ENCODE measurements around the gene EYA2.
"Not testable (repeated sequence)": the region's sequence is repeated elsewhere in the genome, so short reads cannot be mapped to it uniquely, and the experiment has no call there.

The EYA2 gene

DNA sequence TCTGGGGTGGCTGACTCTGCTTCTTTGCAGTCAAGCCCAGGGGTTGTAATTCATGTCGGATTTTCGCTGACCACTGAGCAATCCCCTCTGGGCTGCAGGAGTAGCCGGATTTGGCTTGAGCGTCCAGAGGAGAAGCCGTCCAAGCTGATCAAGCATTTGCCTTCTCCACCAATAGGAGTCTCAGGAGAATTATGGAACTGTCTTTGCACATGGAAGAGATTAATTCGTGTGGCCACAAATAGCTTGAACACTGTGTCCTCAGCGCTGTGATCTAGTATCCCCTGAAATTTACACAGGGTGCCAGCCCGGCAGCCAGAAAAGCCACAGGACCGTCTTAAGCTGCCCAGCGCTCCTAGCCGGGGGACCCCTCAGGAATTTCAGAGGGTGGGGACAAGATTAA is 37.1 kb downstream of the EYA2 start:
- no peak for DNase-seq (ENCODE audit: low read depth in 2 of 2)

DNA sequence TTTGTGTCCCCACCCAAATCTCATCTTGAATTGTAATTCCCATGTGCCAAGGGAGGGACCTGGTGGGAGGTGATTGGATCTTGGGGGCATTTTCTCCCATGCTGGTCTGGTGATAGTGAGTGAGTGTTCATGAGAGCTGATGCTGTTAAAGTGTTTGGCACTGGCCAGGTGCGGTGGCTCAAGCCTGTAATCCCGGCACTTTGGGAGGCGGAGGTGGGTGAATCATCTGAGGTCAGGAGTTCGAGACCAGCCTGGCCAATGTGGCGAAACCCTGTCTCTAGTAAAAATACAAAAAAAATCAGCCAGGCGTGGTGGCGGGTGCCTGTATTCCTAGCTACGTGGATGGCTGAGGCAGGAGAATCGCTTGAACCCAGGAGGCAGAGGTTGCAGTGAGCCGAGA is 37.8 kb downstream of the EYA2 start:
- not testable (repeated sequence) for DNase-seq (ENCODE audit: low read depth in 2 of 2)

DNA sequence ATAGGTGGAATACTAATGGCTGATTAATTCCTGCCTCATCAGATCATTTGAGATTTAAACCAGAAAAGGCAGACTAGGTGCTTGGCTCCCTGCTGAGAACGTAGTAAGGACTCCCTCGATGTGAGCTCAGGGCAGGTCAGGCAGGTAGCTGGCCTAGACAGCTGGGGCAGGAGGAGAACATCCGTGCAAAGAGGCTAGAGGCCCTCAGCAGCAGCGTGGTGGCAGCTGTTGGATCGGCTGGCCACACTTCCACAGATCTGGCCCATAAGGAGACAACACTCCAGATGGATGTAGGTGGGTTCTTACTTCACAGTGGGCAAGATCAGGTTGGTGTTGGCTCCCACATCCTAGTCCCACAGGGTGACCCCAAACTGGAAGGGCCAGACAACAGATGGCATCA is 38.5 kb downstream of the EYA2 start:
- no peak for DNase-seq (ENCODE audit: low read depth in 2 of 2)

DNA sequence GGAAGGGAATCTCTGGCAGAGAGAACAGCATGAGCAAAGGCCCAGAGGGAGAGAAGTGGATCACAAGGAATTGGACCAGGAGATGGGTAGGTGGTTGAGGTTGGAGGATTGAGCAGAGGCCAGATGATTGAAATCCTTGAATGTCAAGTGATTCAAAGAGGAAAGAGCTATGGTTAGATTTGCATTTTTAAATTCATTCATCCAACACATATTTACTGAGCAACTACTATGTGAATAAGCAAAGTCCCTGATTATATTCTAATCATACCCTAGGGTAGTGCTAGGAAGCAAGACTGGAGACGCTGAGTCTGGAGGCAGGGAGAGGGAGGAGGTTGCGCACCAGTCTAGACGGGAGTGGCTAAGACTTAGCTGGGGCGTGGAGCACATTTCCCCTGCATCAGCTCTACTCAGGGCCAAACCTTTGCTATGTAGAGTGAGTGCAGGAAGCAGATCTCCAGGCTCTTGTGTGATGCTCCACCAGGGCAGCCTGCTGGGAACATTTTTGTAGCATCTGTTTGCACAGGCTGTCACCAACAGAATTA is 40.2 kb downstream of the EYA2 start:
- no peak for DNase-seq (ENCODE audit: low read depth in 2 of 2)

DNA sequence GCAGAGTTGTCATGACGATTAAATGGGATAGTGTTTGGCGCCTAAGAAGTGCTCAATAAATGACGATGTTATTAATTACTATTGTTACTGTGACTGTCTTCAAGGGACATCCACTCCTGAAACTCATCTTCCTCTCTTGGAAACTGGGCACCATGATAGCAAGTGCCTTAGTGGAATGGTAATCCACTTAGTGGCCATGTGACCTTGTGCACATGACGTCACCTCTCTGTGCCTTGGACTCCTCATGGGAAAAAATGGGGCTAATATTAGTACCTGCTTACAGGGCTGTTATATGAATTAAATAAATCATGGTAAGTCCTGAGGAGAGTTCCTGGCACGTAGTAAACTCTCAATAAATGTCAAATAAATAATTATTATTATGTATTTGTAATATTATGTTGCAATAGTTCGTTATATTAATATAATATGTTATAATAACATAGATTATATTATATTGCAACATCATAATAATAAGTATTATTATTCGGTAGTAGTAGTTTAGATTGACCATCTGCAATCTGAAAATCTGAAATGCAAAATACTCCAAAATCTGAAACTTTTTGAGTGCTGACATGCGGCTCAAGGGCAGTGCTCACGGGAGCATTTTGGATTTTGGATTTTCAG is 40.9 kb downstream of the EYA2 start:
- no peak for DNase-seq (ENCODE audit: low read depth in 2 of 2)

DNA sequence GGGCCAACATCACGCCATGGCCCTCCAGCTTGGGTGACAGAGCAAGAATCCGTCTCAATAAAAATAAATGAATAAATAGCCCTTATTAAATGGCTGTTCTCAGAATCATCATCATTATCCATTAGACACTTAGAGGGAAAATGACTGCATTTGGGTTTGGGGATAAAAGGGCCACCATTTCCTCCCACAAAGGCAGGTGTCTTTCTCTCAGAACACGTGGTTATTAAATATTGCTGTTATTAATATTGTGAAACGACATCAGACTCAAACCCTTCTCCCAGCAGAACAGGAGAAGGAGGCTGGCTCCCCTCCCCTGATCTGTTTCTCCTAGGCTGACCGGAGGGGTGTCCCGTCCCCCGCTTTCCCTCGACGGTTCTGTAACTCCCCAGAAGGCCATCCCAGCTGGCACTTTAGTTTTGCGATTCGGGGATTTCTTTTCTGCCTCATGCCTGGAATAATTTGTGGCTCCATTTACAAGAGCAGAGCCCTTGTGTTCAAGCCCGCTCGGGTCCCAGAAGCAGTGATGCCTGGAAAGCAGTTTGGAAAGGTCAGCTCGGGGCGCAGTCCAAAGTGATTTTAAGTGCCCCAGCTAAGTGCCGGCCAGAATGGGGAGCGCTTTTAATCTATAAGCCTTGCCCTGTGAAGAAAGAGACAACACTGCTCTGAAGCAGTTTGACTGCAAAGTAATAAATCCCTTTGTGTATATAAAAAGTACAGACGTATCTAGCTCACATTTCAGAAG is 41.9 kb downstream of the EYA2 start:
- DNase-seq (ENCODE audit: low read depth in 2 of 2): no peak

DNA sequence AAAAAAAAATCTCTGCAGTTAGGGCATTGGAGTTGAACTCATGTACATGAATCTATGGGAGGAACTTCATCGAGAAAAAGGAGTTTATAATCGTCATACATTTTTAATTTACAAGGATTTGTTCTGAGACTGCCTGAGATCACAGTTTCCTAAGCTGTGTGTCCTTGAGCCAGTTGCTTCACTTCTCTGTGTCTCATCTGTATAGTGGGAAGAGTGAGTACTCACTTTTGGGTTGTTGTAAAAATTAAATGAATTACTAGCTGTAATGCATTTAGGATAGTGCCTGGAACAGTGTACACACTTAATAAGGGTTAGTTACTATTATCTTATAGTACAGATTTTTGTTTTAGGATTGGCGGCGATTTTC is 42.5 kb downstream of the EYA2 start:
- DNase-seq (ENCODE audit: low read depth in 2 of 2): no peak

DNA sequence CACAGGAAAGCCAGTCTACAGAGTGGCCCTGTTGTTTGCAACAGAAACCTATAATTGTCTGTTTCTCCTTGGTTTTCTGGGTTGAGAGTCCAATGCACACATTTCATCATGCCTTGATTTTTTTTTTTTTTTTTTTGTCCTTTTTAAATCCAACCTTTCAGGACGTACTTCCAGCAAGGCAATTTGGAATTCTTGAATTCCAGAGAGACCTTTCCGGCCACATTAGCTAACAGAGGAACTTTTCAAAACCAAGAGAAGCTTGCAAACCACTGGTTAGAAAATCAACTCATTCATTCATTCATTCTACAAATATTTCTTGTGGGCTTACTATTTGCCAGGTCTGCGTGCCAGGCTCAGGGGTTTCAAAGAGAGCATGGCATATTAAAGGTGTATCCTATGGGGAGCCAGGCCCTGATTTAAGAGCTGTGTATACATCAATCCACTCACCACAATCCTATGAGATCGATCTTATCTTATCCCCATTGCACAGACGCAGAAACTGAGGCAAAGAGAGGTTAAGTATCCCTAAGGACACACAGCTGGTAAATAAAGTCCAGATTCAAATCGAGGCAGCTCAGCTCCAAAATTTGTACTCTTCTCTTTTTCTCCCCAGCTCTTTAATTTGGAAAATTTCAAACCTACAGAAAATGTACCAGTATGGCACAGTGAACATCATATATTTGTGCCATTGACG is 43.0 kb downstream of the EYA2 start:
- DNase-seq (ENCODE audit: low read depth in 2 of 2): no peak

DNA sequence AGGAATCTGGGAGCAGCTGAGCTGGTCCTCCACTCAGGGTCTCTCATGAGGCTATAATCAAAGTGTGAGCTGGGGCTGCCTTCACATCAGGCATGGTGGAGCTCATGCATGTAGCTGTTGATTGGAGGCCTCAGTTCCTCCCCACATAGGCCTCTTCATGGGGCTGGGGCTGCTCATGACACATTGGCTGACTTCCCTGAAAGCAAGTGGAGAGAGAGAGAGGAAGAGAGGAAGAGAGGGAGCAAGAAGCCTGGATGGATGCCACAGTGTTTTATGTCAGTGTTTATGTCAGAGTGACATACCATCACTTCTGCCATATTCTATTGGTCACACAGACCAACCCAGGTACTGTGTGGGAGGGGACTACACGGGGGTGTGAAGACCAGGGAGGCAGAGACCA is 43.8 kb downstream of the EYA2 start:
- no peak for DNase-seq (ENCODE audit: low read depth in 2 of 2)

DNA sequence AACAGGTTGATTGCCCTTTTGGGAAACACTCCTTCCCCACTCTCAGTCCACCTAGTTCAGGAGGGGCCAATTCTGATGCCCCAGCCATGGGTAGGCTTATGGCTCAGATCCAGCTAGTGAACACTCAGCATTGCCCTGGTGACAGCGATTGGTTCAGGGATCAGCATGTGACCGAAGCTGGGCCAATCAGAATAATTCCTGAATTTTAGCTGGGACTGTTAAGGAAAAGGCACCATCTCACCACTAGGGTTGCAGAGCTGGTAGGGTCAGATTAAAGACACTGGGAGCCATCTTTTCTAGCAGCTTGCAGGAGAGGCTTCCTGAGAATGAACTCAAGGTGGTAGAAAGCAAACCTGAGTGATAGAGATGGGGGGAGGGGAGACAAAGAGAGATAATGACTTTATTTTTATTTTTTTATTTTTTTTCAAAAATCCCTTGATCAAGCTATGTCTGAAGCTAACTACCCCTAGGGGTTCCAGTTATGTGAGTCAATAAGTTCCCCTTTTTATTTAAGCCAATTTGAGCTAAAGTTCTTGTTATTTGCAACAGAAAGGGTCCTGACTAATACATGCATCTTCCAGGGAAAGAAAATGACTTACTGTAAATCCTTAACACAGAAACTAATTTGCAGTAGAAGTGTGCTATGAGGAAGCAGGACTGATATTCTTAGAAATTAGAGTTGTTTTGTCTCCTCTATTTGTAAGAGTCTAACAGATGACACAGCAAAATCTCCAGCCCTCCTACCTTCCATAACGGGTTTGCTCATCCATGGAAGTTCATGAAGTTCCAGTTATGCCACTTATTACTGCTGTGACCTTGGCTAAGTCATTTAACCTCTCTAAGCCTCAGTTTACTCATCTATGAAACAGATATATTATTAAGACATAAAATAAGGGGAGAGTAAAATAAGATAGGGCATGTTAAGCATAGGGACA is 44.7 kb downstream of the EYA2 start:
- no peak for DNase-seq (ENCODE audit: low read depth in 2 of 2)

DNA sequence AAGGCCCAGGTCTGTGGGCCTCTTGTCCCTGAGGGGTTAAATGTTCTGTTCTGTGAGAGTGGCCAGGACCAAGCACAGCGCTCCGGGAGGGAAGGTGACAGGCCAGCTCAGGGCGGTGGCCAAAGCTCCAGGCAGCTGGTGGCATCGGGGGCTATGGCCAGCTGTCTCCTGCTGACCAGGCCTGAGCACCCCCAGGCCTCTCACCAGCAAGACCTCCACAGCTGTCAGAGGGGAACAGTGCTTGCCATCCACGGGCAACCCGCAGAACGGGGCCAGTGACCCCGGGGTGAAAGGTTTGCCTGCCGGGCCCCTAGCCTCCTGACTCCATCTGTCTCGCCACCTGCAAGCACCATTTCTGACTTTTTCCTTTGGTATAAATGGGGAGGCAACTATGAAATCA is 46.0 kb downstream of the EYA2 start:
- DNase-seq (ENCODE audit: low read depth in 2 of 2): no peak

DNA sequence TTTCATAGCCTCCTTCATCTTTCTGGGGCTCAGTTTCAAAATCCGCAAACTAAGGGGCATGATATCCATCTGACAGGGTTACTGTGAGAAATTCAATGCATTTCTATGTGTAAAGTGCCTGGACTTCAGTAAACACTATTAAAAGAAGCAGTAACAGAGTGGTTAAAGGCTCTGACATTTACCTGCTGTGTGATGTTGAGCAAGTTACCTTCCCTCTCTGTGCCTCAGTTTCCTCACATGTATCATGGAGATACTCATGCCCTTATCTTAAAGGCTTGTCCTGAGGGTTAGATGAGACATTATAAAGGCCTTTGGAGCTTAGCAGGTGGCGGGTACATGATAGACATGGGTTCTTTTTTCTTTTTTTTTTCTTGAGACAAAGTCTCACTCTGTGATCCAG is 46.8 kb downstream of the EYA2 start:
- DNase-seq (ENCODE audit: low read depth in 2 of 2): no peak

DNA sequence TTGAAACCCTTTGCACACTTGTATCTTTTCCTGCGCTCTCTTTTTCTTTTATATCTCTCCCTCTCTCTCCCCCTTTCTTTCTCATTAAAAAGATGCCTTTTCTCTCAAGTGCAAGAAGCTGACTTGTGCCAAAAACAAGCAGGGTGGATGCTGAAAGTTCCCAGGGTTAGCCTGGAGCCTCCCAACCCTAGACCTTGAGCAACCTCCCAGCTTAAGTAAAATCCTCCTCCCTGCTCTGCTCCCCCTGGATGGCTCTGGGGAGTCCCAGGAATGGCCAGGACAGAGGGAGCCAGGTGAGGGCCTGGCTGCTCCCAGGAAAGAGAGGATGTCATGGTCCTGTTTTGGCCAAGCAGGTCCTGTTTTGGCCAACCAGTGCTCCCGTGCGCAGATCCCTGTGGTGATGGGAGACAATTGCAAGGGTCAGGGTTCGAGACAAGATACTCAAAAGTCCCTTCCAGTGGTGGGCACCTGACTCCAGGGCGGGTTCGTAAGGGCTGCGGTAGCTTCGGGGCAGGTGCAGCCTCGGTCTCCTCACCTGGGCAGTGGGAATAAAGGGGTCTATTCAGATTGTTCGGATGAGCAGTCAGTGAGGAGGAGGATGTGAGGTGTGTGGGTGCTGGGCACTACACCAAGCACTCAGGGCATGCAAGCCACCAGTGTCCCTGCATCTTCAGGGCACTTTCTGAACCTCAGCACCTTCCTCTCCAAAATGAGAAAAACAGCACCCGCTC is 49.4 kb downstream of the EYA2 start:
- no peak for DNase-seq (ENCODE audit: low read depth in 2 of 2)

DNA sequence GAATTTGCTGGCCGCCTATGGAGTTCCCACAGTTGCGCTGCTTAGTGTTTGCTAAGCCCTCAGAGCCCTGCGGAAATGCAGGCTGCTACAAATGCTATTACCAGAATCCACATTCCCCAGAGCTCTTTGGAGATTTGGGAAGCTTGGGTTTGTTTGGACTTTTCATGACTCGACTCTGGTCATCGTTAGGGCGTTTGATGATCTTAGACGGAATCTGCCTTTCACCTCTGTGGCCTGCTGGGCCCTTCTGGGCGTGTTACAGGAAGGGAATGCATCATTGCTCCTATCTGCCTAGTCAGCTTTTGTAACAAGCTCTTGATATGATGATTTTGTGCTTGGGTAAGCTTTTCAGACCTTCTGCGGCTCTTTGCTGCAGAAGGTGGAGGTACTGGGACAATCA is 50.8 kb downstream of the EYA2 start:
- no peak for DNase-seq (ENCODE audit: low read depth in 2 of 2)

DNA sequence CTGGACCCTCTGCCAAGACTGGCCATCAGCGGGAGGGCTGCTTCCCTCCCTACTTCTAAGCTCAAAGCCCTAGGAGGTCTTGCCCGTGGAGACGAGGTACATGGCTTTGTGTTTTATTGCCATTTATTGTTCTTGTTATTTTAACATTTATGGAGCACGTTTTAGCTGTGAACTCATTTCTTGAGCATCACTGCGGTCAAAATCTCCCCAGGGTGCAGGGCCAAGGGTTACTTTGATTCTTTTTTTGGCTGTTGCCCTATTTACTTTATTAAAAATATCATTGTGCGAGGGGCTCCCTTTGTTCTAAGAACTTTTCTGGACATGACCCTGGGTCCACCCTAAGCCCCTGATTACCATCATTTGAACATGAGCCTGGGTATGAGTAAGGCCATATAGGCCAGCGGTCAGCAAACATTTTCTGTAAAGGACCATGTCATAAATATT is 51.6 kb downstream of the EYA2 start:
- no peak for DNase-seq (ENCODE audit: low read depth in 2 of 2)

DNA sequence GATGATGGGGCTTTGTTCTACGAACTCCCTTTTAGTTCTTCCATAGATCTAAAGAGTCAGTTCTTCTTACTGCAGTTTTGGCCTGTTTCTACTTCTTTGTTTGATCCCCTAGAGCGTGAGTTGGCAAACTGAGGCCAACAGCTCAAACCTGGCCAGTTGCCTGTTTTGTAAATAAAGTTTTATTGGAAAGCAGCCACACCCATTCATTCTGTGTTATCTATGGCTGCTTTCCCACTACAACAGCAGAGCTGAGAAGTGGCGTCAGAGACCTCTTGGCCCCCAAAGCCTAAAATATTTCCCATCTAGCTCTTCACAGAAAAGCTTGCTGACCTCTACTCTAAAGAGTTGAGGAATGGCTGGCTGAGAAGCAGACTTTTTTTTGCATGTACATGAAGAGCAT is 52.2 kb downstream of the EYA2 start:
- DNase-seq (ENCODE audit: low read depth in 2 of 2): no peak

DNA sequence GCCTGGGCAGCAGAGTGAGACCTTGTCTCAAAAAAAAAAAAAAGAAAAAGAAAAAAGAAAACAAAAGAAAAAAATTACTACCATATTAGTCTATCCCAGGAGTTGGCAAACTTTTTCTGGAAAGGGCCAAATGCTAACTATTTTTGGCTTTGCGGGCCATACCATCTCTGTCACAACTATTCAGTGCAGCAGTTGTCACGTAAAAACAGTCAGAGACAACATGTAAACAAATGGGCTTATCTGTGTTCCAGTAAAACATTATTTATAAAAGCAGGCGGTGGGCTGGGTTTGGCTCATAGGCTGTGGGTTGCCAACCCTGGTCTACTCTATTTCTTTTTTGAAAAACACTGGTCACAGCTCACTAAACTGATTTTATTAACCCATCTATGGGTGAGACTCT is 53.4 kb downstream of the EYA2 start:
- no peak for DNase-seq (ENCODE audit: low read depth in 2 of 2)

DNA sequence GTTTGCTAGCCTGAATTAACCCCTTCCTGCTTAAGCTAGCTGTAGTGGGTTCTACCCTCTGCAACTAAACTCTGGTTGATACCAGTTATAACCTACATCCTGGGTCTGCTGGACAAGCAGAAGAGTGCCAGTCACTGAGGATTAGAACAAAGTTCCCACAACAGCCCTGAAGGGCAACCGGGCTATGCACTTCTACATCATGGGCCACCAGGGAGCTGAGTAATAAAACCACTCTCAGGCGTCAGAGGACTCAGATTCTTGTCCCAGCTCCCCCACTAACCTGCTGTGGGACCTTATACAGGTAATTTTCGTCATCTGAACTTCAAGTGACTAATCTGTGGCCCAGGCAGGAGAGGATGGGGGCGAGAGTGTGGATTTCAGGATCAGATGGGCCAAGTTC is 56.8 kb downstream of the EYA2 start:
- no peak for DNase-seq (ENCODE audit: low read depth in 2 of 2)

DNA sequence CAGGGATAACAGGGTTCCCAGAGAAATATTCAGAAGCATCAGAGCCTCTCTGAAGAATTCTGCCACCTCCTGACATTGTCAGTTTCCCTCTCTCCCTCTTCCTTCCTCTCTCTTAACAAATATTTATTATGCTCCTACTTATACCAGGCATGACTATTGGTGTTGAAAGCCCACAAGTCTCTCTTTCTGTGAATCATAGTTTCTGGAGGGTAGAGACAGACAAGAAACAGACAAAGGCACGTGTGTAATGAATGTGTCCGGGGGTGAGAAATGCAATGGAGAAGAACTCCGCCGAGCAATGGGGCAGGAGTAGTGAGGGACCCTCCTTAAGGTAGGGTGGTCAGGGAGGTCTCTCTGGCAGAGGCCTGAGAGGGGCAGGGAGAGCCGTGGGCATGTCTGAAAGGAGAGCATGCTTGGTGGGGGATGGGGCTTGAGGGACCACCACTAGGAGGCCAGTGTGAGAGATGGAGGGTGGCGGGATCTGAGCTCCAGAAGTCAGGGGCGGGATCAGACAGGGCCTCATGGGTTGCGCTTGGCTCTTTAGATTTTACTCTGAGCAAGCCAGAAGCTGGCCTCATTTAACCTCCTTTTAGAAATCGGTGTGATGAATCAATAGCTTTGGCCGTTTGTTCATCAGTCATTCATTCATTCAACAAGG is 57.3 kb downstream of the EYA2 start:
- no peak for DNase-seq (ENCODE audit: low read depth in 2 of 2)

DNA sequence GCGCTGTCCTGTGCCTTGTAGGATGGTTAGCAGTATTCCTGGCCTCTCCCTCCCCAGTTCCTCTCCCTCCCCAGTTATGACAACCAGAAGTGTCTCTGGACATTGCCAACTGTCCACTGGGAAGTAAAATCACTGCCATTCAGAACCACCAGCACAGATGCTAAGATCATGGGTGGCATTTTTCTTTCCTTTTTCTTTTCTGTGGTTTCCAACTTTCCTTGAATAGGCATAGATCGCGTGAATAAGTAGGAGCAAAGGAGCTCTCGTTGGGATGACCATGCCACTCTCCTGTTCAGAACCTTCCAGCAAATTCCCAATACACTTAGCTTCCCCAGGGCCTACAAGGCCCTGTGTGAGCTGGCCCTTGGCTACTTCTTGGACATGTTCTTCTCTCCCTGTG is 59.0 kb downstream of the EYA2 start:
- no peak for DNase-seq (ENCODE audit: low read depth in 2 of 2)

Data from activated CD8-positive, alpha-beta memory T cell treated with anti-CD3 and anti-CD28 coated beads for 4 hours (primary cell).